ENCODE data around the gene SLC8A3. TPM values are rescaled to one million over a fixed set of nuclear protein-coding genes. Genes with fewer than 3 reads are reported as not detected.

SLC8A3 gene
- total RNA-seq, 1 experiment from 2014 or later = 0.13 TPM

- H2BK5ac ChIP-seq (ENCODE audit: insufficient read length, low read length) = no peak overlapping the region
- peaks cover 3% of the 10 kb centered on the region; the same call in 1 of the 2 replicates for H3K27me3 Mint-ChIP-seq (ENCODE audit: low read depth)
- no peak overlapping the region for H2BK12ac ChIP-seq (ENCODE audit: insufficient read length, low read depth, low read length)
- H2BK120ac ChIP-seq (ENCODE audit: low read depth, low read length, poor library complexity, severe bottlenecking) = no peak overlapping the region
- H3K4me3 Mint-ChIP-seq = no peak overlapping the region
- no peak for TF ChIP-seq CTCF (conservative IDR thresholded peaks at IDR 0.05)
- DNase-seq = no peak
- H3K27me3 ChIP-seq (ENCODE audit: insufficient read depth, low read length) = no peaks in the 10 kb centered on the region; the same call in 1 of the 2 replicates
- no peak overlapping the region for H2BK20ac ChIP-seq (ENCODE audit: low read depth, low read length, poor library complexity, severe bottlenecking)
- no peak overlapping the region for H2AK5ac ChIP-seq (ENCODE audit: insufficient read length, low read length)
- H2BK15ac ChIP-seq (ENCODE audit: low read depth, low read length) = no peak overlapping the region
- no peak overlapping the region for H2AFZ ChIP-seq (ENCODE audit: low read length)
- H4K8ac ChIP-seq (replicated peaks; ENCODE audit: insufficient read length, low read depth, low read length) = no peak overlapping the region
- no peak overlapping the region for H3K18ac ChIP-seq (ENCODE audit: insufficient read length, low read depth, low read length)
- H3K9me3 ChIP-seq (ENCODE audit: control insufficient read depth, low read depth, low read length) = no peaks in the 10 kb centered on the region
- no peak overlapping the region for H3K4me2 ChIP-seq (ENCODE audit: insufficient read depth, insufficient read length, low read length)
- no peak overlapping the region for H3K27ac Mint-ChIP-seq
- H3K14ac ChIP-seq (ENCODE audit: insufficient read depth, low read length) = no peak overlapping the region
- no peaks in the 10 kb centered on the region for H3K36me3 Mint-ChIP-seq (ENCODE audit: insufficient read depth in 1 of 3, low read depth in 3 of 3)
- no peaks in the 10 kb centered on the region for H4K20me1 ChIP-seq (ENCODE audit: control insufficient read depth, insufficient read depth, insufficient read length)
- no peak overlapping the region for H3K56ac ChIP-seq (ENCODE audit: insufficient read length, low read depth, low read length)
- no peaks in the 10 kb centered on the region for H3K79me2 ChIP-seq (ENCODE audit: insufficient read depth, low read length)
- H3K9ac ChIP-seq (ENCODE audit: extremely low read depth, insufficient read length, low read length) = no peak overlapping the region
- no peak overlapping the region for H3T11ph ChIP-seq (ENCODE audit: low read length)
- no peak overlapping the region for H3K4ac ChIP-seq (ENCODE audit: low read depth, low read length)
- no CpG with 5 or more reads among the region's 6 CpGs for WGBS (ENCODE audit: extremely low coverage, insufficient read length, low lambda C conversion rate)
- H4K91ac ChIP-seq (ENCODE audit: insufficient read length, low read depth, low read length) = no peak overlapping the region
- no peak overlapping the region for H4K5ac ChIP-seq (ENCODE audit: insufficient read length, low read depth, low read length)
- no peaks in the 10 kb centered on the region for H3K79me1 ChIP-seq (ENCODE audit: insufficient read depth, low read depth, low read length, poor library complexity, severe bottlenecking)
- H3K4me1 Mint-ChIP-seq = peaks cover 17 to 18% of the 10 kb centered on the region in 2 experiments
- no peaks in the 10 kb centered on the region for H3K9me3 Mint-ChIP-seq
- H3K4me1 ChIP-seq (ENCODE audit: insufficient read depth, low read length) = peaks cover 2% of the 10 kb centered on the region; the same call in 1 of the 2 replicates
- no peak overlapping the region for H3K23ac ChIP-seq (ENCODE audit: insufficient read length, low read depth, low read length)
- no peaks in the 10 kb centered on the region for H3K23me2 ChIP-seq (ENCODE audit: insufficient read length, low read depth, low read length, poor library complexity, severe bottlenecking)
- H3K27ac ChIP-seq (ENCODE audit: insufficient read length, low read depth, low read length) = no peak overlapping the region
Observed at GRCh38 chr14:70006699-70007098, 182.1 kb downstream of the SLC8A3 start.

All from H9 (cell line).